Spleen (tissue), 11 donors: ENCODE measurements around the gene PRPH2. TPM values are rescaled to one million over a fixed set of nuclear protein-coding genes. Genes with fewer than 3 reads are reported as not detected.
A peak's percentile ranks its signal among the peaks of the same experiment; 100 is the strongest.

Experiments used
- DNase-seq: peaks from one replicate; pipeline ENCODE4 v3.0.0-alpha.2; 2020
- H3K27ac ChIP-seq, 8 donors: fragments of 200-600 bp; sonication (generic) in 7 of 8; 1 replicate in 4 of 8; 2 replicates in 4 of 8; pipeline versions ENCODE4 v1.5.0 to v1.8.0; 2016 to 2021; ENCODE audit warnings: inconsistent platforms in 4 of 8, mild to moderate bottlenecking in 4 of 8, moderate library complexity in 1 of 8
- H3K27me3 ChIP-seq, 7 donors: fragments of 200-600 bp; sonication (generic) in 6 of 7; replicated peaks in 1 of 7; 1 replicate in 4 of 7; 2 replicates in 3 of 7; pipeline versions ENCODE4 v1.5.0 to v1.8.0; 2016 to 2021; ENCODE audit warnings: inconsistent platforms in 3 of 7, mild to moderate bottlenecking in 1 of 7
- H3K36me3 ChIP-seq, 6 donors: fragments of 200-600 bp; sonication (generic) in 5 of 6; 1 replicate in 4 of 6; 2 replicates in 2 of 6; pipeline versions ENCODE4 v1.5.0 to v1.8.0; 2016 to 2021; ENCODE audit warnings: inconsistent platforms in 2 of 6
- H3K4me1 ChIP-seq, 6 donors: fragments of 200-600 bp; sonication (generic) in 5 of 6; 1 replicate in 3 of 6; 2 replicates in 3 of 6; pipeline versions ENCODE4 v1.5.0 to v1.8.0; 2016 to 2021; ENCODE audit warnings: inconsistent platforms in 3 of 6
- H3K4me3 ChIP-seq, 8 donors: fragments of 200-600 bp; sonication (generic) in 7 of 8; 1 replicate in 4 of 8; 2 replicates in 4 of 8; pipeline versions ENCODE4 v1.5.0 to v1.8.0; 2016 to 2021; ENCODE audit warnings: inconsistent platforms in 4 of 8, mild to moderate bottlenecking in 4 of 8, moderate library complexity in 2 of 8
- H3K9me3 ChIP-seq, 8 donors: fragments of 200-600 bp; sonication (generic) in 7 of 8; 1 replicate in 4 of 8; 2 replicates in 4 of 8; pipeline versions ENCODE4 v1.5.0 to v1.8.0; 2016 to 2021; ENCODE audit warnings: inconsistent platforms in 4 of 8
- POLR2A ChIP-seq, 3 donors: fragments of 450-650 bp; IDR thresholded peaks; one replicate each; pipeline ENCODE4 v1.5.1; 2017; ENCODE audit warnings: antibody characterized with exemption in 3 of 3, mild to moderate bottlenecking in 1 of 3
- POLR2AphosphoS5 ChIP-seq, 3 donors: sonication (generic); formaldehyde crosslinking; IDR thresholded peaks; one replicate each; pipeline ENCODE4 v1.5.1; 2017; ENCODE audit warnings: antibody characterized with exemption in 3 of 3
- WGBS, 5 donors: extraction: QIAGEN DNeasy Blood & Tissue Kit in 3 of 5; methylation state at CpG; one replicate each; pipeline versions ENCODE4 v1.1.5 to v1.1.7; 2013 to 2018; 5-methylcytosine and 5-hydroxymethylcytosine counted together
- intact Hi-C: fragments of 100-400 bp; cut with DNase I; formaldehyde crosslinking; loops from one replicate; pipeline ENCODE4 v1.15.0; 2023; ENCODE audit warnings: low total_unique reads
- polyA plus RNA-seq, 3 donors: library from polyadenylated mRNA; stranded (reverse); fragments of 200-250 nt; gene quantifications; one replicate each; pipeline ENCODE4 v1.2.1, GENCODE V29; 2013
- total RNA-seq, 7 donors: library from RNA; depleted of rRNA in 3 of 7; stranded (reverse); fragments of >200 nt in 3 of 7; fragmentation: NEBNext Ultra II Directional in 4 of 7; extraction: Animal tissue kit (Norgen Biotek cat#: 25700) in 4 of 7; gene quantifications; one replicate each; pipeline versions ENCODE4 v1.1.0 to v1.2.1, GENCODE V29; 2016 to 2021
- TF ChIP-seq, protein P1 (sequence below), 11 experiments: fragments of 200-600 bp in 7 of 11; fragments of 450-650 bp in 4 of 11; sonication (generic) in 4 of 11; IDR thresholded peaks in 8 of 11; conservative IDR thresholded peaks in 3 of 11; 1 replicate in 7 of 11; 2 replicates in 4 of 11; pipeline versions ENCODE4 v1.4.0 to v1.8.0; 2016 to 2021; ENCODE audit warnings: antibody characterized with exemption in 11 of 11, inconsistent platforms in 4 of 11, mild to moderate bottlenecking in 1 of 11
- donor health status: healthy with polysubstance abuse.
- donor health status: DM: no; HTN: no; CAD: no; lungs with moderate emphysema.
- donor health status: DM: no; HTN: no; CAD: no.
- donor health status: Bipolar disorder and iron deficiency.
- donor health status: healthy.
- donor health status: DM: no; HTN: no; CAD: no.
- donor health status: DM: yes; HTN: yes; CAD: no.

Gene PRPH2
- total and polyA plus RNA-seq, 10 donors = 0.27 to 1.8 (median 0.73) TPM

DNA sequence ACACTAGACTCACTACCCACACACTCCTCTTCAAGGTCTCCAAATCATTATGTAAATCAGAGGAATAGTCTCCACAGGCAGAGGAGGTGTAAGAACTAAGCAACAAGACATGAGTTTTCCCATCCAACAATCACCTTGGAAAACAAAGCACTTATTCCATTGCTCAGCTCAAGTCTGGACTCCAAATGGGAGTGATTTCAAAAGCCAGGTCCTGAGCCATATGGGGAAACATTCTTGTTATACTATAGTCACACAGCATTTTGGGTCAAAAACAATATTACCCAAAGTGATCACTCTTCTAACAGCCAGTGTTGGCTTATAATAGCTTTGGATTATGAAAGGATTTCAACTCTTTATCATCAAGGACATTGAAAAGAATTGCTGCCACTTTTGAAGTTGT lies 3.6 kb upstream of the PRPH2 start:
- Histone ChIP-seq H3K27ac (peak overlapping the region in 7 of 8 donors; percentile 77 to 88 (median 83)), H3K27me3 (no peaks in the 10 kb centered on the region), H3K9me3 (no peaks in the 10 kb centered on the region), H3K36me3 (no peaks in the 10 kb centered on the region), H3K4me3 (peak overlapping the region in 4 of 8 donors; percentile 48 to 71 (median 52)), H3K4me1 (peaks cover 0 to 20% (median 15%) of the 10 kb centered on the region in 6 donors)
- TF ChIP-seq POLR2A (IDR thresholded peaks at IDR 0.05) (no peak), POLR2AphosphoS5 (IDR thresholded peaks at IDR 0.05) (no peak)
- TF ChIP-seq, protein P1, sequence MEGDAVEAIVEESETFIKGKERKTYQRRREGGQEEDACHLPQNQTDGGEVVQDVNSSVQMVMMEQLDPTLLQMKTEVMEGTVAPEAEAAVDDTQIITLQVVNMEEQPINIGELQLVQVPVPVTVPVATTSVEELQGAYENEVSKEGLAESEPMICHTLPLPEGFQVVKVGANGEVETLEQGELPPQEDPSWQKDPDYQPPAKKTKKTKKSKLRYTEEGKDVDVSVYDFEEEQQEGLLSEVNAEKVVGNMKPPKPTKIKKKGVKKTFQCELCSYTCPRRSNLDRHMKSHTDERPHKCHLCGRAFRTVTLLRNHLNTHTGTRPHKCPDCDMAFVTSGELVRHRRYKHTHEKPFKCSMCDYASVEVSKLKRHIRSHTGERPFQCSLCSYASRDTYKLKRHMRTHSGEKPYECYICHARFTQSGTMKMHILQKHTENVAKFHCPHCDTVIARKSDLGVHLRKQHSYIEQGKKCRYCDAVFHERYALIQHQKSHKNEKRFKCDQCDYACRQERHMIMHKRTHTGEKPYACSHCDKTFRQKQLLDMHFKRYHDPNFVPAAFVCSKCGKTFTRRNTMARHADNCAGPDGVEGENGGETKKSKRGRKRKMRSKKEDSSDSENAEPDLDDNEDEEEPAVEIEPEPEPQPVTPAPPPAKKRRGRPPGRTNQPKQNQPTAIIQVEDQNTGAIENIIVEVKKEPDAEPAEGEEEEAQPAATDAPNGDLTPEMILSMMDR (IDR thresholded peaks at IDR 0.05 in 8 of 11, conservative IDR thresholded peaks at IDR 0.05 in 3 of 11) = no peak
- DNase-seq = no peak
- intact Hi-C loops = loop anchor here (5.0 kb wide), 1 partner anchor 64 kb away; no protein-coding TSS in a partner anchor

DNA sequence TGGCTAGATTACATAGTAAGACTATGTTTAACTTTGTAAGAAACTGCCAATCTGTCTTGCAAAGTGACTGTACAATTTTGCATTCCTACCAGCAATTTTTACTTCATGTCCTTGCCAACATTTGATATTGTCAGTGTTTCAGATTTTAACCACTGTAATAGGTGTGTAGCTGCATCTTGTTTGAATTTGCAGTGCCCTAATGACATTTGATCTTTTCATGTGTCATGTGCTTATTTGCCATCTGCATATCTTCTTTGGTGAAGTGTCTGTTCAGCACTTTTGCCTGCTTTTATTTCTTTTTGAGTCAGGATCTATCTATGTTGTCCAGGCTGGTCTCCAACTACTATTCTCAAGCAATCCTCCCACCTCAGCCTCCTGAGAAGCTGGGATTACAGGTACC lies 2.4 kb upstream of the PRPH2 start:
- no peaks in the 10 kb centered on the region for H3K27me3 ChIP-seq
- H3K27ac ChIP-seq = no peak overlapping the region
- intact Hi-C loops = loop anchor here (5.0 kb wide), 1 partner anchor 63 kb away; no protein-coding TSS in a partner anchor
- H3K9me3 ChIP-seq = no peaks in the 10 kb centered on the region
- TF ChIP-seq, protein P1 (IDR thresholded peaks at IDR 0.05 in 8 of 11, conservative IDR thresholded peaks at IDR 0.05 in 3 of 11) = no peak
- no peak for TF ChIP-seq POLR2AphosphoS5 (IDR thresholded peaks at IDR 0.05)
- no peak overlapping the region for H3K4me3 ChIP-seq
- no peak for DNase-seq
- H3K36me3 ChIP-seq = no peaks in the 10 kb centered on the region
- peaks cover 0 to 20% (median 15%) of the 10 kb centered on the region in 6 donors for H3K4me1 ChIP-seq

DNA sequence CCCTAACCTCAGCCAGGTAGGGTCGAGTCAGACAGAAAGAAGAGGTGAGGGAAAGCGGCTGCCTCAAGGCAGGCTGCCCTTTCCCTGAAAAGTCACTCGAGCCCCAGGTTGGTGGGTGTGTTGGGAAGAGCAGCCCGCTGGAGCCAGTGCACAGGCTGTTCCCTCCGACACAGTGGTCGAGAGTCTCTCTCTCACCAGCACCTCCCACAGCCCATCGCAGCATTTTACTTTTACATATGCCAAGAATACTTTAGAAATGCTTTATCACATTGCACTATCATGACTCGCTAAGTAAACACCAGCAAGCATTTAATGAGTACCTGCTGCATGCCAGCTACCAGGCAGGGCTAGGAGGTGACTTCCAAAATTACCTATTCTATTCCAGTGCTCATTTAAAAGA lies 1.7 kb downstream of the PRPH2 start:
- H3K27me3 ChIP-seq = no peaks in the 10 kb centered on the region
- no peaks in the 10 kb centered on the region for H3K36me3 ChIP-seq
- DNase-seq = no peak
- intact Hi-C loops = no loop called here
- H3K27ac ChIP-seq = no peak overlapping the region
- H3K4me3 ChIP-seq = no peak overlapping the region
- TF ChIP-seq, protein P1 (IDR thresholded peaks at IDR 0.05 in 8 of 11, conservative IDR thresholded peaks at IDR 0.05 in 3 of 11) = no peak
- TF ChIP-seq POLR2A (IDR thresholded peaks at IDR 0.05) = no peak
- TF ChIP-seq POLR2AphosphoS5 (IDR thresholded peaks at IDR 0.05) = no peak
- peaks cover 0 to 2% (median under 1%) of the 10 kb centered on the region in 6 donors for H3K4me1 ChIP-seq
- H3K9me3 ChIP-seq = no peaks in the 10 kb centered on the region
- 70 to 84% (median 82%) methylated on average over 8 of the region's 8 CpGs for WGBS, 5 donors

DNA sequence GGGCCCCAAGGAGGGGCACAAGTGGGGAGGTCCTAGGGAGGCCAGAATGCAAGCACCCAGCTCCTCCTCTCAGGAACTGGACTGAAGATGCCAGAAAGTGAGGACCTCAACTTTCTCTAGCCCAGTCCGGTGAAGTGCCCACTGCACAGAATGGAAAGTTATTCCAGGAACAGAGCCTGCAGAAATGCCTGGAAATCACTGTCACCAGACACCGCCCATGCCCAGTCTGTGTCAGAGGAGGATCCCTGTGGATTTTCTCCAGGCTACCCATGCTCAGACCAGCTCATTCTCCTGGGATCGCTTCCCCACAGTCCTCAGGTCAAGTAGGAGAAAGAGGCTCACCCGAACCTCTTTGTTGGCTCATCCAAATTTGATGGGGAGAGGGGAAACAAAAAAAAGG lies 6.5 kb downstream of the PRPH2 start:
- WGBS, 5 donors = 85 to 95% (median 91%) methylated on average over 4 of the region's 4 CpGs
- DNase-seq = no peak
- Histone ChIP-seq H3K4me1 (no peaks in the 10 kb centered on the region), H3K27me3 (no peaks in the 10 kb centered on the region), H3K4me3 (no peak overlapping the region), H3K27ac (no peak overlapping the region), H3K36me3 (no peaks in the 10 kb centered on the region), H3K9me3 (peaks cover 0 to 14% (median 9%) of the 10 kb centered on the region in 8 donors)
- TF ChIP-seq POLR2AphosphoS5 (IDR thresholded peaks at IDR 0.05) = no peak
- TF ChIP-seq POLR2A (IDR thresholded peaks at IDR 0.05) = no peak
- TF ChIP-seq, protein P1 (IDR thresholded peaks at IDR 0.05 in 8 of 11, conservative IDR thresholded peaks at IDR 0.05 in 3 of 11) = no peak
- intact Hi-C loops = no loop called here
